A549 (cell line): ENCODE measurements around the gene NUDT5. TPM values are rescaled to one million over a fixed set of nuclear protein-coding genes. Genes with fewer than 3 reads are reported as not detected.

Source experiments
- ATAC-seq, 2 experiments: fragments of 200-7000 bp in 1 of 2; fragments of >200 bp in 1 of 2; cut with Nextera tagmentation in 1 of 2; cut with Tn5 transposase in 1 of 2; 3 replicates each; pipeline versions ENCODE4 v1.8.0 to v1.9.1; 2018 to 2020; ENCODE audit warnings: mild to moderate bottlenecking in 1 of 2, moderate library complexity in 1 of 2
- CTCF ChIA-PET: fragments of 300-600 bp; sonication (Branson Sonifier 250); formaldehyde crosslinking; extraction: SDS; loops from one replicate; lab custom pipeline; 2021; ENCODE audit warnings: antibody characterized with exemption, inconsistent platforms; lab: Yijun Ruan, JAX
- POLR2A ChIA-PET: fragments of 350-600 bp; formaldehyde crosslinking; extraction: SDS; loops from one replicate; lab custom pipeline; 2021; ENCODE audit warnings: antibody characterized with exemption, inconsistent platforms; lab: Yijun Ruan, JAX
- DNase-seq, 2 experiments: peaks; one replicate each; pipeline versions ENCODE4 v3.0.0 to v3.0.0-alpha.2; 2011 to 2016; ENCODE audit warnings: low read depth in 1 of 2, low spot score in 1 of 2
- FAIRE-seq: peaks from 2 replicates; lab custom pipeline; 2011; peaks lifted over from hg19 to GRCh38; lab: Jason Lieb, UNC
- H3K27ac ChIP-seq, 2 experiments: fragments of >200 bp; sonication (Bioruptor Twin); formaldehyde crosslinking; 3 replicates each; pipeline ENCODE4 v1.5.1; 2016 to 2017
- H3K4me1 ChIP-seq: fragments of >200 bp; sonication (Bioruptor Twin); formaldehyde crosslinking; 3 replicates; pipeline ENCODE4 v1.6.1; 2016
- H3K4me2 ChIP-seq: fragments of >200 bp; sonication (Bioruptor Twin); formaldehyde crosslinking; 3 replicates; pipeline ENCODE4 v1.6.1; 2016
- H3K4me3 ChIP-seq: fragments of >200 bp; sonication (Bioruptor Twin); formaldehyde crosslinking; 3 replicates; pipeline ENCODE4 v1.5.1; 2016
- H3K9me3 ChIP-seq: fragments of >200 bp; sonication (Bioruptor Twin); formaldehyde crosslinking; 3 replicates; pipeline ENCODE4 v1.6.1; 2016
- CBX2 ChIP-seq: fragments of 200-600 bp; sonication (generic); IDR thresholded peaks from 2 replicates; pipeline ENCODE4 v1.6.1; 2016; ENCODE audit warnings: low read depth, mild to moderate bottlenecking, borderline replicate concordance
- CBX8 ChIP-seq: fragments of 200-600 bp; sonication (generic); IDR thresholded peaks from 2 replicates; pipeline ENCODE4 v1.6.1; 2016
- CHD2 ChIP-seq: fragments of 150-350 bp; IDR thresholded peaks from 2 replicates; pipeline ENCODE4 v1.6.1; 2014; ENCODE audit warnings: low read length; ENCODE audit not compliant: partially characterized antibody
- CHD4 ChIP-seq: fragments of 200-600 bp; sonication (generic); IDR thresholded peaks from 2 replicates; pipeline ENCODE4 v1.6.1; 2016; ENCODE audit warnings: antibody characterized with exemption, mild to moderate bottlenecking, borderline replicate concordance
- CTCF ChIP-seq: fragments of >200 bp; sonication (Bioruptor Twin); formaldehyde crosslinking; IDR thresholded peaks from 3 replicates; pipeline ENCODE4 v1.5.1; 2016
- EHMT2 ChIP-seq: fragments of 200-600 bp; sonication (generic); IDR thresholded peaks from 2 replicates; pipeline ENCODE4 v1.6.1; 2016; ENCODE audit warnings: antibody characterized with exemption, low read depth, mild to moderate bottlenecking, moderate library complexity
- EP300 ChIP-seq, 2 experiments: fragments of >200 bp; sonication (Bioruptor Twin); formaldehyde crosslinking; IDR thresholded peaks; 2 replicates in 1 of 2; 3 replicates in 1 of 2; pipeline ENCODE4 v1.6.1; 2016 to 2017
- FOSB ChIP-seq: fragments of 250-450 bp; sonication (Bioruptor Pico); IDR thresholded peaks from 2 replicates; pipeline ENCODE4 v1.5.0; 2020; ENCODE audit warnings: mild to moderate bottlenecking, moderate library complexity
- FOSL2 ChIP-seq, 2 experiments: fragments of 450-650 bp in 1 of 2; fragments of >200 bp in 1 of 2; sonication (Bioruptor Twin) in 1 of 2; formaldehyde crosslinking; IDR thresholded peaks; 2 replicates each; pipeline versions ENCODE4 v1.5.0 to v1.6.1; 2016 to 2020; ENCODE audit warnings: mild to moderate bottlenecking in 1 of 2, moderate library complexity in 1 of 2
- FOXS1 ChIP-seq: fragments of 250-450 bp; sonication (Bioruptor Pico); IDR thresholded peaks from 2 replicates; pipeline ENCODE4 v1.5.0; 2020; ENCODE audit warnings: mild to moderate bottlenecking, moderate library complexity
- HEYL ChIP-seq: fragments of 250-450 bp; sonication (Bioruptor Pico); IDR thresholded peaks from 2 replicates; pipeline ENCODE4 v1.8.0; 2021; ENCODE audit warnings: mild to moderate bottlenecking, moderate library complexity
- HOXB5 ChIP-seq: fragments of 250-450 bp; sonication (Bioruptor Pico); IDR thresholded peaks from 2 replicates; pipeline ENCODE4 v1.5.0; 2020; ENCODE audit warnings: mild to moderate bottlenecking, moderate library complexity
- KDM1A ChIP-seq: fragments of 200-600 bp; sonication (generic); IDR thresholded peaks from 2 replicates; pipeline ENCODE4 v1.6.1; 2016; ENCODE audit warnings: low read depth, mild to moderate bottlenecking
- KDM5A ChIP-seq: fragments of 200-600 bp; sonication (generic); IDR thresholded peaks from 2 replicates; pipeline ENCODE4 v1.6.1; 2016; ENCODE audit warnings: antibody characterized with exemption, mild to moderate bottlenecking
- MAZ ChIP-seq: fragments of 150-350 bp; IDR thresholded peaks from 2 replicates; pipeline ENCODE4 v1.6.1; 2014; ENCODE audit warnings: antibody characterized with exemption, low read depth, low read length, borderline replicate concordance
- NR3C1 ChIP-seq: fragments of >200 bp; sonication (Bioruptor Twin); formaldehyde crosslinking; IDR thresholded peaks from 3 replicates; pipeline ENCODE4 v1.6.1; 2017
- PBX3 ChIP-seq: IDR thresholded peaks from 2 replicates; pipeline ENCODE4 v1.6.1; 2012
- RFX5 ChIP-seq: fragments of 450-650 bp; IDR thresholded peaks from 2 replicates; pipeline ENCODE4 v1.7.1; 2014; ENCODE audit warnings: antibody characterized with exemption, mild to moderate bottlenecking, moderate library complexity
- RNF2 ChIP-seq: fragments of 200-600 bp; sonication (generic); IDR thresholded peaks from 2 replicates; pipeline ENCODE4 v1.6.1; 2016; ENCODE audit warnings: low read depth, mild to moderate bottlenecking, antibody characterized with exemption, moderate library complexity, borderline replicate concordance
- SMC3 ChIP-seq: fragments of >200 bp; sonication (Bioruptor Twin); formaldehyde crosslinking; IDR thresholded peaks from 3 replicates; pipeline ENCODE4 v1.6.1; 2018; ENCODE audit warnings: inconsistent platforms
- TFCP2L1 ChIP-seq: fragments of 250-450 bp; sonication (Bioruptor Pico); IDR thresholded peaks from 2 replicates; pipeline ENCODE4 v1.5.0; 2021; ENCODE audit warnings: mild to moderate bottlenecking
- USF2 ChIP-seq: fragments of 450-650 bp; IDR thresholded peaks from 2 replicates; pipeline ENCODE4 v1.6.1; 2014; ENCODE audit warnings: antibody characterized with exemption
- ZSCAN20 ChIP-seq: fragments of 250-450 bp; sonication (Bioruptor Pico); IDR thresholded peaks from 2 replicates; pipeline ENCODE4 v1.8.0; 2022; ENCODE audit warnings: mild to moderate bottlenecking, moderate library complexity
- WGBS: methylation state at CpG from one replicate; pipeline ENCODE4 v1.1.6; 2017; ENCODE audit errors: missing lambda C conversion rate; 5-methylcytosine and 5-hydroxymethylcytosine counted together
- polyA plus RNA-seq, 4 experiments: library from polyadenylated mRNA; depleted of rRNA in 3 of 4; stranded (reverse); fragments of >200 nt; fragmentation: RNase III in 1 of 4; extraction: RNeasy Plus Mini Kit Qiagen cat#74134 plus additional on column Dnase treatment in 1 of 4; gene quantifications; 2 replicates in 3 of 4; 3 replicates in 1 of 4; pipeline ENCODE4 v1.2.3, GENCODE V29; 2011 to 2017

Gene NUDT5
- polyA plus RNA-seq, 2 of the 4 experiments (the other 2 are of a cell fraction): 146 to 190 TPM

GRCh38 chr10:12196531-12197211 lies 980 bp upstream of the NUDT5 start:
- H3K4me1 ChIP-seq: peaks cover 29% of the 10 kb centered on the region
- no peak for TF ChIP-seq EHMT2
- TF ChIP-seq NR3C1: no peak
- no peak for TF ChIP-seq FOSL2 (IDR thresholded peaks at IDR 0.05)
- no peak for TF ChIP-seq FOSL2 (CRISPR knock-in tag; IDR thresholded peaks at IDR 0.05)
- no peak for TF ChIP-seq CBX2
- no peak for TF ChIP-seq EP300 (IDR thresholded peaks at IDR 0.05)
- no peak for TF ChIP-seq SMC3
- no peak for TF ChIP-seq KDM1A
- no peak for TF ChIP-seq TFCP2L1 (CRISPR knock-in tag)
- no peak for TF ChIP-seq PBX3
- TF ChIP-seq, all 56 proteins: peak for 0
- Histone ChIP-seq H3K4me3 (peak overlapping the region; percentile 77), H3K4me2 (peak overlapping the region; percentile 78), H3K27ac (peak overlapping the region; percentile 87 to 94), H3K9me3 (no peaks in the 10 kb centered on the region)
- POLR2A ChIA-PET: interaction anchor here (0.6 to 1.3 kb wide), 5 partner anchors 32 to 840 kb away, joined by 3 to 5 read pairs (median 4); no protein-coding TSS in a partner anchor
- ATAC-seq: no peak; a peak in 1 of 6 replicates
- CTCF ChIA-PET: interaction anchor here (0.8 to 2.2 kb wide), 4 partner anchors 18 to 514 kb away, joined by 3 to 14 read pairs (median 3); no protein-coding TSS in a partner anchor
- WGBS: 3% methylated on average over 15 of the region's 15 CpGs
- DNase-seq: no peak
- FAIRE-seq: no peak

GRCh38 chr10:12195281-12195602 lies 449 bp downstream of the NUDT5 start:
- Histone ChIP-seq H3K27ac (peak overlapping the region; percentile 87 to 94), H3K4me1 (peaks cover 29% of the 10 kb centered on the region), H3K4me2 (peak overlapping the region; percentile 84), H3K4me3 (peak overlapping the region; percentile 77), H3K9me3 (no peaks in the 10 kb centered on the region)
- TF ChIP-seq CHD4: no peak
- TF ChIP-seq CBX8: no peak
- no peak for TF ChIP-seq MAZ
- no peak for TF ChIP-seq CBX2
- no peak for TF ChIP-seq HEYL (CRISPR knock-in tag)
- TF ChIP-seq TFCP2L1 (CRISPR knock-in tag): no peak
- no peak for TF ChIP-seq ZSCAN20 (CRISPR knock-in tag)
- TF ChIP-seq KDM5A: no peak
- TF ChIP-seq USF2: no peak
- TF ChIP-seq FOXS1 (CRISPR knock-in tag): no peak
- TF ChIP-seq CHD2: no peak
- TF ChIP-seq FOSB (CRISPR knock-in tag): no peak
- TF ChIP-seq RFX5: no peak
- no peak for TF ChIP-seq NR3C1
- TF ChIP-seq RNF2: no peak
- TF ChIP-seq CTCF: no peak
- TF ChIP-seq HOXB5: no peak
- FAIRE-seq (no peak), ATAC-seq (peak; percentile 35 to 42), DNase-seq (no peak)
- under 1% methylated on average over 12 of the region's 12 CpGs for WGBS
- ChIA-PET POLR2A (interaction anchor here (0.9 to 1.3 kb wide), 5 partner anchors 17 to 713 kb away, joined by 3 to 5 read pairs (median 4); no protein-coding TSS in a partner anchor), CTCF (interaction anchor here (1.1 to 2.2 kb wide), 4 partner anchors 20 to 905 kb away, joined by 3 to 14 read pairs (median 3); partner anchors contain the start of gene OPTN)
